Stimulated activated CD4-positive, alpha-beta T cell treated with anti-CD3 and anti-CD28 coated beads, Interleukin-4, amount 100 ng/mL, for 1 hour (primary cell): ENCODE measurements around the gene C1orf35.

Experiments
- DNase-seq: peaks from one replicate; pipeline ENCODE4 v3.0.0-alpha.2; 2020

The C1orf35 gene

DNA sequence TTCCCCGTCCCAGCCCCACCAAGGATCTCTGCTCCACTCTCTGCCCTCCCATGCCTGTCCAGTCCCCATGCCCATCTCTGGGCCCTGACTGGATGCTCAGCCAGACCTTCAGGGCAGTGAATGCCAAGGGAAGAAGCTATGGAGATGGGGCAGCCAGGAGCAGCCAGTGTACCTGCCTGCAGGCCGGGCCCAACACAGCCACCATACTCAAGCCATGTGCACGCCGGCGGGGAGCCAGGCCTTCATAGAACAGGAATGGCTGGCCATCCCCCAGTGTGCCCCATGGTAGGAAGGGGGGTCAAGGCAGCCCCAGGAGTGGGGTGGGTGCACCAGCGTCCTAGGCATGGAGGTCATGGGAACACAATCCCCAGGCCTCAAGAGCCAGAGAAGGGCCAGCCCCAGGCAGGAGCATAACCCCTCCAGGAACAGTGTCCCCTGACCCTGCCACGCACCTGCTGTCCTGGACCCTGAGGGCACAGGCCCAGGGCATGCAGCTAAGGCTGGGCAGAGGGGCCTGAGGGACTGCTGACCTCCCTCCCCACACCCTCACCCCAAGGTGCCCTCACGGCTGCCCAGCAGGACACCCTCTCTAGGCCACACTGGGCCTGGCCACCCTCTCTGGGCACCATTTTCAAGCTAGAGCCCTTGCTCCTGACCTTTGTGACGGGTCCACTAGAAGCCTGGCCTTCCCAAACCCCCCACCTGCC, 40.9 kb downstream of the C1orf35 start:
- DNase-seq, result no peak

DNA sequence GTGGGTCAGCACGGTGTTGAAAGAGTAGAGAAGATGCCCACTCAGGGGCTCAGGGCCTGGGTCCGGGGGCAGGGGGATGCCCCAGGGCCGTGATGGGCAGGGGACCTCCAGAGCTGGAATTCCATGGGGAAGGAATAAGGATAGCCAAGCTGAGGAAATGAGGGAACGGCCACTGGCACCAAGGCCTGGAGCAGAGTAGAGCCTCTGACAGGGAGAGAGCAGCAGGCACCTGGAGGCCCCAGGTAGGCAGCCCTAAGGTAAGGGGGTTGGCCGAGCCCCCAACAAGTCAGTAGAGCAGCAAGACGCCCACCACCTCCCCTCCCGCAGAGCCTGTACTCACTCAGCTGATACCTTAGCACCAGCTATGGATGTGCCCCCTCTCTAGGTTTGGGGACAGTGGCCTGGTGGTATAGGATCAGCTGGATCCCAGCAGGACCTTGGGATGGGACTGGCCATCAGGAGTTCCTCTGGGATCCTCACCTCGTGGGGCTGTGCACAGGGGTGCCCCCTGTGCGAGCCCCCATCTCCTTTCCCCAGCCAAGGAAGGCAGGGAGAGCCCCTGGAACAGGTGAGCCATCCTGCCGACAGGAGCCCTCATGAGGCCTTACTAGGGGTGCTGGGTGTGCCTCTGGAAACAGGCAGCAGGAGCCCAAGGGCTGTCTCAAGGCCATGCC, 41.6 kb downstream of the C1orf35 start:
- DNase-seq, result no peak

DNA sequence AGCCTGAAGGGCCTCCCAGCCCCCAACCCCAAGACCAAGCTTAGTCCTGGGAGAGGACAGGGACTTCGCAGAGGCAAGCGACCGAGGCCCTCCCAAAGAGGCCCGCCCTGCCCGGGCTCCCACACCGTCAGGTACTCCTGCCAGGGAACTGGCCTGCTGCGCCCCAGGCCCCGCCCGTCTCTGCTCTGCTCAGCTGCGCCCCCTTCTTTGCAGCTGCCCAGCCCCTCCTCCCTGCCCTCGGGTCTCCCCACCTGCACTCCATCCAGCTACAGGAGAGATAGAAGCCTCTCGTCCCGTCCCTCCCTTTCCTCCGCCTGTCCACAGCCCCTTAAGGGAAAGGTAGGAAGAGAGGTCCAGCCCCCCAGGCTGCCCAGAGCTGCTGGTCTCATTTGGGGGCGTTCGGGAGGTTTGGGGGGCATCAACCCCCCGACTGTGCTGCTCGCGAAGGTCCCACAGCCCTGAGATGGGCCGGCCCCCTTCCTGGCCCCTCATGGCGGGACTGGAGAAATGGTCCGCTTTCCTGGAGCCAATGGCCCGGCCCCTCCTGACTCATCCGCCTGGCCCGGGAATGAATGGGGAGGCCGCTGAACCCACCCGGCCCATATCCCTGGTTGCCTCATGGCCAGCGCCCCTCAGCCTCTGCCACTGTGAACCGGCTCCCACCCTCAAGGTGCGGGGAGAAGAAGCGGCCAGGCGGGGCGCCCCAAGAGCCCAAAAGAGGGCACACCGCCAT, 42.5 kb downstream of the C1orf35 start:
- no peak for DNase-seq

DNA sequence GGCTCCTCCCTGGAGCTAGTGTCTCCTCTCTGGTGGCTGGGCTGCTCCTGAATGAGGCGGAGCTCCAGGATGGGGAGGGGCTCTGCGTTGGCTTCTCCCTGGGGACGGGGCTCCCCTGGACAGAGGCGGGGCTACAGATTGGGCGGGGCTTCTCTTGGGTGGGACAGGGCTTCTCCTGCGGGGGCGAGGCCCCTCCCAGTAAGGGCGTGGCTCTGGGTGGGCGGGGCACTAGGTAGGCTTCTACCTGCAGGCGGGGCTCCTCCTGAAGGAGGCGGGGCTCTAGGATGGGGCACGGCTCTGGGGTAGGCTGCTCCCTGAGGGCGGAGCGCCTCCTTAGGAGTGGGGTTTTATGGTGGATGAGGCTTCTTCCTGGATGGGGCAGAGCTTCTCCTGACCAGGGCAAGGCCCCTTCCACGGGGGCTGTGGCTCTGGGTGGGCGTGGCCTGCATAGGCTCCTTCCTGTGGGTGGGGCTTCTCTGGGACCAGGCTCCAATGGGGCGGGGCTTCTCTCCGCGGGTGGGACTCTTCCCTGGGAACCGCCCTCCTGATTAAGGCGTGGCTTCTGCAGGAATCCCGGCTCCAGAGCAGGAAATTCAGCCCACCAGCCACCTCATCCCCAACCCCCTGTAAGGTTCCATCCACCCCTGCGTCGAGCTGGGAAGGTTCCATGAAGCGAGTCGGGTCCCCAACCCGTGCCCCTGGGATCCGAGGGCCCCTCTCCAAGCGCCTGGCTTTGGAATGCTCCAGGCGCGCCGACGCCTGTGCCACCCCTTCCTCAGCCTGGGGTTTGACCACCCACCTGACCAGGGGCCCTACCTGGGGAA, 43.3 kb downstream of the C1orf35 start:
- peak; percentile 66 for DNase-seq

DNA sequence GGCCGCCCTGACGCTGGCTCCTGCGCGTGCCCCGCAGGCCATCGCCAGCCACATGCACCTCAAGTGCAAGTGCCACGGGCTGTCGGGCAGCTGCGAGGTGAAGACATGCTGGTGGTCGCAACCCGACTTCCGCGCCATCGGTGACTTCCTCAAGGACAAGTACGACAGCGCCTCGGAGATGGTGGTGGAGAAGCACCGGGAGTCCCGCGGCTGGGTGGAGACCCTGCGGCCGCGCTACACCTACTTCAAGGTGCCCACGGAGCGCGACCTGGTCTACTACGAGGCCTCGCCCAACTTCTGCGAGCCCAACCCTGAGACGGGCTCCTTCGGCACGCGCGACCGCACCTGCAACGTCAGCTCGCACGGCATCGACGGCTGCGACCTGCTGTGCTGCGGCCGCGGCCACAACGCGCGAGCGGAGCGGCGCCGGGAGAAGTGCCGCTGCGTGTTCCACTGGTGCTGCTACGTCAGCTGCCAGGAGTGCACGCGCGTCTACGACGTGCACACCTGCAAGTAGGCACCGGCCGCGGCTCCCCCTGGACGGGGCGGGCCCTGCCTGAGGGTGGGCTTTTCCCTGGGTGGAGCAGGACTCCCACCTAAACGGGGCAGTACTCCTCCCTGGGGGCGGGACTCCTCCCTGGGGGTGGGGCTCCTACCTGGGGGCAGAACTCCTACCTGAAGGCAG, 44.0 kb downstream of the C1orf35 start:
- peak; percentile 39 for DNase-seq

DNA sequence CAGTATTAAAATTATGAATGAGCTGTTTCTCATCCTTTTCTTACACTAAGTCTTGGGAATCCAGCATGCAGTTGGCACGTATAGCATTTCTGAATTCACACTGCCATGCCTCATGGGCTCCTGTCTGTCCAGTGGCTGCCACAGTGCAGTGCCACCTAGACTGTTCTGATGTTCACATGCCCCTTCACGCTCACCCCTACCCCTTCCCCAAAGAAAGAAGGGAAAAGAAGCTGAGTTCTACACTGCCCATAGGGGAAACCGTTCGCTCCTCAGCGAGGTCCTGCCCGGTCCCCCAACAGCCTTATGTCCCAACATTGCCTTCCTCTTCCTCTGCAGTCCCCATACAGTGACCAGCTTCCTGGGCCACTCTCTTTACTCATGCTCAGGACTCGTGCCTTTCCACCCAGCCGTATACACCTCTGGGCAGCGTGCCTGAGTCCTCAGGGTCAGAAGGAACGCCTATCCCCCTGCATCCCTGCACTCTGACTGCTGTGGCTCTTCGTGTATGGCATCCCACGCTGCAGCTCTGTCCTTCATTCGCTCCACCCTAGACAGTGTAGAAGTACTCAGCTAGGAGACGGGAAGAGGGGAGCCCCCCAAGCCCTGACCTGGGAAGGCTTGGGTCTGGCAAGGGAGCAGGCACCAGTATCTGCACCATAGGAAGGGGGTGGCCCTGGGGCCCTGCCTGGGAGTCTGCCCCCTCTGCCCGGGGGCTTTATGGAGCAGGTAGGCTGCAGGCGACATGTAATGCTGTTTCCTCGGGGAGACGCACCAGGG, 44.8 kb downstream of the C1orf35 start:
- no peak for DNase-seq
